HEK293T (cell line): ENCODE data around the gene MACROD2.

Experiments used
- ARNT ChIP-seq: fragments of 450-650 bp; IDR thresholded peaks from 2 replicates; pipeline ENCODE4 v1.6.1; 2017; ENCODE audit warnings: mild to moderate bottlenecking
- BHLHE40 ChIP-seq: fragments of 450-650 bp; IDR thresholded peaks from 2 replicates; pipeline ENCODE4 v1.6.1; 2016; ENCODE audit warnings: mild to moderate bottlenecking, moderate library complexity, borderline replicate concordance
- FOXA1 ChIP-seq: fragments of 450-650 bp; IDR thresholded peaks from 2 replicates; pipeline ENCODE4 v1.6.1; 2016; ENCODE audit warnings: mild to moderate bottlenecking
- FOXK2 ChIP-seq: fragments of 450-650 bp; IDR thresholded peaks from 2 replicates; pipeline ENCODE4 v1.6.1; 2016; ENCODE audit warnings: mild to moderate bottlenecking
- FOXM1 ChIP-seq: fragments of 450-650 bp; IDR thresholded peaks from 2 replicates; pipeline ENCODE4 v1.6.1; 2017; ENCODE audit warnings: mild to moderate bottlenecking, borderline replicate concordance
- NFRKB ChIP-seq: fragments of 450-650 bp; IDR thresholded peaks from 2 replicates; pipeline ENCODE4 v1.6.1; 2016; ENCODE audit warnings: mild to moderate bottlenecking, moderate library complexity
- SP1 ChIP-seq: fragments of 450-650 bp; IDR thresholded peaks from 2 replicates; pipeline ENCODE4 v1.6.1; 2017
- SUZ12 ChIP-seq: fragments of 450-650 bp; IDR thresholded peaks from 2 replicates; pipeline ENCODE4 v1.6.1; 2016; ENCODE audit warnings: mild to moderate bottlenecking
- TARDBP ChIP-seq: fragments of 450-650 bp; IDR thresholded peaks from 2 replicates; pipeline ENCODE4 v1.6.1; 2016
- ZNF384 ChIP-seq: fragments of 450-650 bp; IDR thresholded peaks from 2 replicates; pipeline ENCODE4 v1.6.1; 2016
- TF ChIP-seq, protein P1 (sequence below): fragments of 450-650 bp; IDR thresholded peaks from 2 replicates; pipeline ENCODE4 v1.6.1; 2016

DNA sequence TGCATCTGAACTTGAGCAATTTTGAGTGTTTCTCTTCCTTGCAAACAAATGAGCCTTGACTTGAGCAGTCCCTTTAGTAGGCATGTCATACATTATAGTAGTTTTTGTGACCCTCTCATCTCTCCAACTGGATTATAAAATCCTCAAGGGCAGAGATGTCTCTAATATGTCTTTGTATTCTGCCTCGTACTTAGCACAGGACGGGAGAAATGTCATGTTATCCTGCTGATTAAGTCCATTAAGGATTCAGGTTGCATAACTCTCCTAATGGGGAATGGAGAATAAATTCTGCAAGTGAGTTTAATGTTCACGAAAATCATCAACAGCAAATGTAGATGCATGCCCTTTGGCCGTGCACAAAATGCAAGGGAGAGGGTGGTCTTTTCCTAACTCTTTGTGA, 1635.0 kb downstream of the MACROD2 start:
- no peak for TF ChIP-seq BHLHE40
- TF ChIP-seq, protein P1, sequence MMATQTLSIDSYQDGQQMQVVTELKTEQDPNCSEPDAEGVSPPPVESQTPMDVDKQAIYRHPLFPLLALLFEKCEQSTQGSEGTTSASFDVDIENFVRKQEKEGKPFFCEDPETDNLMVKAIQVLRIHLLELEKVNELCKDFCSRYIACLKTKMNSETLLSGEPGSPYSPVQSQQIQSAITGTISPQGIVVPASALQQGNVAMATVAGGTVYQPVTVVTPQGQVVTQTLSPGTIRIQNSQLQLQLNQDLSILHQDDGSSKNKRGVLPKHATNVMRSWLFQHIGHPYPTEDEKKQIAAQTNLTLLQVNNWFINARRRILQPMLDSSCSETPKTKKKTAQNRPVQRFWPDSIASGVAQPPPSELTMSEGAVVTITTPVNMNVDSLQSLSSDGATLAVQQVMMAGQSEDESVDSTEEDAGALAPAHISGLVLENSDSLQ = no peak
- TF ChIP-seq SUZ12 = no peak
- TF ChIP-seq ZNF384 = no peak
- no peak for TF ChIP-seq TARDBP
- no peak for TF ChIP-seq FOXA1
- TF ChIP-seq ARNT = no peak
- TF ChIP-seq NFRKB = no peak
- no peak for TF ChIP-seq FOXM1
- TF ChIP-seq SP1 = no peak
- no peak for TF ChIP-seq FOXK2
